M059J (cell line): ENCODE measurements around the gene DDX46. TPM values are rescaled to one million over a fixed set of nuclear protein-coding genes. Genes with fewer than 3 reads are reported as not detected.
A peak's percentile ranks its signal among the peaks of the same experiment; 100 is the strongest.
"Not testable (repeated sequence)": the region's sequence is repeated elsewhere in the genome, so short reads cannot be mapped to it uniquely, and the experiment has no call there.

ENCODE experiments used
- DNase-seq: peaks from one replicate; pipeline ENCODE4 v3.0.0-alpha.2; 2012; ENCODE audit warnings: low read depth
- total RNA-seq: library from RNA; depleted of rRNA; stranded (reverse); fragments of >200 nt; shearing (Covaris generic); gene quantifications from 2 replicates; pipeline ENCODE4 v1.2.3, GENCODE V29; 2014; rRNA removed

Gene DDX46
- total RNA-seq, 1 experiment from 2014 or later = 29.0 TPM

- DNase-seq = peak; percentile 50
These were observed 82.2 kb downstream of the DDX46 start for GRCh38 chr5:134840811-134841210.

GRCh38 chr5:134844252-134844651 is 85.7 kb downstream of the DDX46 start:
- no peak for DNase-seq

GRCh38 chr5:134845335-134845851 is 86.8 kb downstream of the DDX46 start:
- no peak for DNase-seq

GRCh38 chr5:134845852-134846640 is 87.5 kb downstream of the DDX46 start, which contains the start of gene C5orf24:
TSS of gene C5orf24 (plus strand) at chr5:134845968. CDS start at chr5:134854901, 8,933 bp downstream.
- peak; percentile 93 for DNase-seq

GRCh38 chr5:134846641-134846960 is 88.0 kb downstream of the DDX46 start:
- peak; percentile 34 for DNase-seq

GRCh38 chr5:134849434-134849933 is 90.9 kb downstream of the DDX46 start:
- not testable (repeated sequence) for DNase-seq

- DNase-seq = peak; percentile 57
These were observed 92.8 kb downstream of the DDX46 start for GRCh38 chr5:134851307-134851923.

- DNase-seq = not testable (repeated sequence)
These were observed 97.9 kb downstream of the DDX46 start for GRCh38 chr5:134856465-134856864.

- DNase-seq = no peak
These were observed 98.8 kb downstream of the DDX46 start for GRCh38 chr5:134857401-134857800.

GRCh38 chr5:134864707-134865106 is 106.1 kb downstream of the DDX46 start:
- DNase-seq = no peak

GRCh38 chr5:134873494-134873893 is 114.9 kb downstream of the DDX46 start:
- DNase-seq = no peak

- DNase-seq = peak; percentile 80
These were observed 115.6 kb downstream of the DDX46 start, which contains the start of gene TXNDC15 for GRCh38 chr5:134873987-134874830. TSS of gene TXNDC15 (plus strand) at chr5:134874371. CDS start at chr5:134874428, 57 bp downstream.

GRCh38 chr5:134874831-134875655 is 116.5 kb downstream of the DDX46 start:
- peak; percentile 78 for DNase-seq

- no peak for DNase-seq
These were observed 118.6 kb downstream of the DDX46 start for GRCh38 chr5:134877159-134877558.

GRCh38 chr5:134878403-134878802 is 119.8 kb downstream of the DDX46 start:
- DNase-seq = no peak

- no peak for DNase-seq
These were observed 120.9 kb downstream of the DDX46 start for GRCh38 chr5:134879456-134879855.

Other genes starting within 250 kb of the DDX46 start
- gene JADE2, start 233.1 kb upstream of the DDX46 start, total RNA-seq = 19.8 and 34.4 TPM in 2 replicates
- gene SAR1B, start 126.0 kb upstream of the DDX46 start, total RNA-seq = 33.9 and 90.3 TPM in 2 replicates
- gene SEC24A, start 110.0 kb upstream of the DDX46 start, total RNA-seq = 29.2 and 40.6 TPM in 2 replicates
- 18.1 and 25.4 TPM in 2 replicates for gene CAMLG, start 20.2 kb upstream of the DDX46 start, total RNA-seq
- gene C5orf24, start 87.2 kb downstream of the DDX46 start, total RNA-seq = 39.2 and 44.3 TPM in 2 replicates
- 90.4 and 95.7 TPM in 2 replicates for gene TXNDC15, start 115.6 kb downstream of the DDX46 start, total RNA-seq
- 2.8 and 6.0 TPM in 2 replicates for gene PCBD2, start 146.4 kb downstream of the DDX46 start, total RNA-seq
- not detected in 2 replicates for gene CATSPER3, start 209.1 kb downstream of the DDX46 start, total RNA-seq